CD4-positive, alpha-beta T cell treated with Interleukin-10 for 1 hour (primary cell): Measurements from ENCODE around the gene BRD1.
"Not testable (repeated sequence)": the region's sequence is repeated elsewhere in the genome, so short reads cannot be mapped to it uniquely, and the experiment has no call there.

Source experiments
- DNase-seq: peaks from one replicate; pipeline ENCODE4 v3.0.0-alpha.2; 2020

The BRD1 gene

DNA sequence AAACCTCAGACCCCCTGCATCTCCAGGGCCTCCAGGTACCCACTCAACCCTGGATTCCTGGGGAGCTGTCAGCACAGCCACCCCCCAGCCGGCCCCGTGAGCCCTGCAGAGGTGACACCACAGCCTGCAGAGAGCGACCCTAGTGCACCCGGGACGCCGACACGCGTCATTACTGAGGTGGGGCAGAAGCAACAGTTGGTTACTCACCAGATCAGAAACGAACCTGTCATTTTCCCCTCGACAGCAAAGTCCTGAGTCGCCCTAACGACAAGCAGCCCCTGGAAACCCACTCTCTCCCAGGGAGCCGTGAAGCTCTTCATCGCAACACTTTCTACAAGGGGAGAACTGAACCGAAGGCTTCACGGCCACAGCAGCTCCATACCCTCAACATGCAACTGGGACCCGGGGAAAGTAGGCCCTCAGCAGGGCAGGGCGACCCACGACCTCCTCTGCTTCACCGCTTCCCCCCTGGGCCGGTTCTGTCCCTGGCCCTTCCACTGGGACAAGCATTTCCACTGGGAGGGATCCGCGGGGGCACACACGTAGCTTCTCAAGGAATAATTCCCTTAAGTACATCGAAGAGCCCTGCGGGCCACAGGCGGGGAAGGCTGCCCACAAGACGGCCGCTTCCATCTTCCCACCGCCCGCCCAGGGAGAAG is 1.6 kb downstream of the BRD1 start:
- DNase-seq, result peak; percentile 59

GRCh38 chr22:49825436-49825835 is 2.2 kb downstream of the BRD1 start:
- DNase-seq, result no peak

DNA sequence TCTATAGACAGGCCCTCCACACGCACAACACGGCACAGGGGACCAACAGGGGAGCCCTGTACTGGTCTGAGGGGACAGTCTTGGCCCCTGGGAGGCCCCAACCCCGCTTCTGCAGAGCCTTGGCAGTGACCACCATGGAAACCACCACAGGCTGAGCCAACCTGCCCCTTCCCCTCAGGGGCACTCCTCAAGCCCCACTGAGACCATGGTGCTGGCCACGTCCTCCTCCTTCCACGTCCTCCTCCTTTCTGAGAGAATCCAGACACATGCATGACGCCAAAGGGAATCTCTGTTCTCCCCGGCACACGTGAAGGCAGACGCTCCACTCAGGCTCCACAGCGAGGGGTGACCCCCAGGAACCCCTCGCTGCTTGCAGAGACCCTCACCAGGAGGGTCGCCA is 2.7 kb downstream of the BRD1 start:
- no peak for DNase-seq

- DNase-seq, result no peak
Observed at GRCh38 chr22:49824185-49824925, 3.3 kb downstream of the BRD1 start.

DNA sequence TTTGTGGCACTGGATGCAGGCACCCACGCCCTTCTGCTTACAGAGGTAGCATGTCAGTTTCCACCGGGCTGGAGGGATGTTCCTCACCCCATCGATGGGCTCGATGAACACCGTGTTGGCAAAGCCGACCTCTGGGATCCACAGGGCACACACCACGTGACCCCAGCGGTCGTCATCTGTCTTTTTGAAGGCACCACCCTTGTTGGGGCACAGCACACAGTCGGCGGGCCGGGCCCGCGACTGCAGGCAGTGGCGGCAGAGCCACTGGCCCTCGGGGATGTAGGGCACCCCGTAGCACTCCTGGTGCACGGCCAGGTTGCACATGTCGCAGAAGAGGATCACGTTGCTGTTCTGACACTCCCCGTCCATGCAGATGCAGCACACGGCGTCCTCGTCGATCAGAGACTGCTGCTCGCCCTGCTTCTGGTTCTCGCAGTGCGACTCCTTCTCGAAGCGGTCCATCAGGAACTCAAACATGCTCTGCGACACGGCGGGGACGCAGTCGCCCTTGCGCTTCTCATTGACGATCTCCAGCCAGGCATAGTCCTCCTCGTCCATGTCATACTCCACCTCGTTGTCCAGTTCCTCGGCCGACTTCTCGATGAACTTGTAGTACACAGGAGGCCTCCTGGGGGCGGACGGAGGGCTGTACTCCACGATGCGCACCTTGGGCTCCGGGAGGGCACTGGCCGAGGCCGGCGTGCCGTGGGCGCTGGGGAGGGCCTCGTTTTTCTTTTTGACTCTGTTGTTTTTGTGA is 4.2 kb downstream of the BRD1 start:
- no peak for DNase-seq

- DNase-seq, result not testable (repeated sequence)
Observed at GRCh38 chr22:49821741-49822140, 5.9 kb downstream of the BRD1 start.

GRCh38 chr22:49820984-49821383 is 6.7 kb downstream of the BRD1 start:
- DNase-seq, result no peak

DNA sequence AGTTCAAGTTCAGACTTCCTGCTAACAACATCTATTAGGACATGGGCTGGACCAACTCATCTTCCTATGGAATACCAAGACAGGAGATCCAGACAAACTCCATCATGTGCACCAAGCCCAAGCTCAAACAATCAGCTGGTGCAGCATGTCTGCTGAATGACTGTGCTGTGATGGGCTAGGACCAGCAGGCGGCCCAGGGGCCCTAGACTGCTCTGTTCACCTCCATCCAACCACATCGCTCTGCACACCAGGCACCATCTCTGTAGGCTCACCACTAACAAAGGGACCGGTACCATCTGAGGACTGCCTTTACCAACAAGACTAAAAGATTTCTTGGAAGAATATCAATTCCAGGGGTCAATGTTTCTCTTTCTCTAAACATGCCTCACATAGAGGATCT is 10.3 kb downstream of the BRD1 start:
- DNase-seq, result no peak

- no peak for DNase-seq
Observed at GRCh38 chr22:49815641-49816091, 12.0 kb downstream of the BRD1 start.

DNA sequence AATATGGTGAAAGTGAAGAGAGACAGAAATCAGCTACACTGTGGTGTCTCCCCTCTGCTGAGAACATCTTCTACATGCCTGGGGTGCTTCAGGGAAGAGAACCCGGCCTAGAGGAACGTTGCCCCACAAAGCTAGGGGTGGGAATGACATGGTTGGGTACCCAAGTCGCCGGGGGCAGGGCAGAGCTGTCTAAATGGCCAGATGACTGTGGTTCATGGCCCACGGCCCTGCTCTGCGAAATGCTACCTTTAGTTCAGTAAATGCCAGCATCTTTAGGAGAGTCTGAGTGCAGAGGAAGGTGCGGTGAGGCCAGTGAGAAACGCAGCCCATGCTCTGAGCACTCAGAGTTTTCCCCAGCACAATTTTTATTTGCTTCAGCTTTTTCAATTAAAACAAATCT is 12.8 kb downstream of the BRD1 start:
- no peak for DNase-seq

GRCh38 chr22:49814164-49814686 is 13.4 kb downstream of the BRD1 start:
- no peak for DNase-seq

DNA sequence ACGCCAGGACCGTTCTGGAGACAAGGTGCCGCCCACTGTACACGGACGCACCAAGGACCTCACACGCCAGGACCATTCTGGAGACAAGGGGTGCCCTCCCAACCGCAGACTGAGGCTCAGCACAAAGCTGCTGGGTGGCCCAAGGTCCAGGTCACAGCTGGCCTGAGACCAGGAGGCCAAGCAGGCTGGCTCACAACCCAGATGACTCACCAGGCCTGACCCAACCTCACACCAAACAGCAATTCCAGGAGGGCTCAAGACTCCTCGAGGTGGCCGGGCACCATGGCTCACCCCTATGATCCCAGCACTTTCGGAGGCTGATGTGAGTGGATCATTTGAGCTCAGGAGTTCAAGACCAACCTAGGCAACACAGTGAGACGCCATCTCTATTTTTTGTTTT is 14.8 kb downstream of the BRD1 start:
- DNase-seq, result no peak

- DNase-seq, result no peak
Observed at GRCh38 chr22:49811020-49811791, 16.5 kb downstream of the BRD1 start.

- no peak for DNase-seq
Observed at GRCh38 chr22:49810363-49811019, 17.2 kb downstream of the BRD1 start.

- DNase-seq, result peak; percentile 59
Observed at GRCh38 chr22:49807780-49808708, 19.6 kb downstream of the BRD1 start.

DNA sequence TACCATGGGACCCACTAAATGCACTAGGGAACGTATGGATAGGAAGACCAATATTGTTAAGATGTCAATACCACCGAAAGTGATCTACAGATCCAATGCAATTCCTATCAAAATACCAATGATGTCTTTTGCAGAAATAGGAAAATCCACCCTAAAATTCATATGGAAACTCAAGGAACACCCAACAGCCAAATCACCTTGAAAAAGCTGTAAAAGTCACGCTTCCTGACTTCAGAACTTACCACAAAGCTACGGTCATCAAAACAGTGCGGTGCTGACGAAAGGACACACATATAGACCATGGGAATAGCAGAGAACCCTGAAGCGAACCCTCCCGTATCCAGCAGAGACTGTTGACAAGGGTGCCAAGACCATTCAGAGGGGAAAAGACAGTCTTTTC is 20.5 kb downstream of the BRD1 start:
- DNase-seq, result no peak

DNA sequence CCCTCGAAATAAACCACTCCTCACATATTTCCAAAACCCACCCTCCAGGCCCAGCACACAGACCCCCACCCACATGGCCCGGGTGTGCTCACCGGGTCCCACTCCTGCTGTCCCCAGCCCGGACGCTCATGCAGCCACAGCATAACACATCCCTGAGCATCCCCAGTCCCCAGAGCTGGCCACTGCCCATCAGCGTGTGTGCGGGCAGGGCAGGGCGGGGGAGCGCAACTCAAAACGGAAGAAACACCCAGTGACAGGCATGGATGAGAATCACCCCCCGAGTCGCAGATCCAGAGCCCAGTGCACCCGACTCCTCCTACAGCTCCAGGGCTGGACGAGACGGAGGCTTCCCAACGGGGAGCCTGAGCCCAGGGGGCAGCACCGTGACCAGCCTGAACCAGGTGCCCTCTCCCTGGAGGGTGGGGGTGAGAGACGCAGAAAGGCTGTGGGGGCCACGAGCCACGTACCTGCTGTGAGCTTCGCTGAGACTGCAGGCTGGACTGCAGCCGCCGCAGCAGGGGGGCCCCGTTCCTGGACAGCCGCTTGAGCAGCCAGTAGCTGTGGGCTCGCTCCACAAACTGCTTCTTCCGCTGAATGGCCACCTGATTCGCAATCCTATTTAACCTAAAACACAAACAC is 23.8 kb downstream of the BRD1 start:
- DNase-seq, result no peak

- DNase-seq, result no peak
Observed at GRCh38 chr22:49803134-49803533, 24.5 kb downstream of the BRD1 start.

GRCh38 chr22:49801391-49802060 is 26.1 kb downstream of the BRD1 start:
- DNase-seq, result no peak
